HEK293 (cell line): ENCODE measurements around the gene TFB2M.

Experiments
- CTCF ChIP-seq: fragments of 450-650 bp; formaldehyde crosslinking; IDR thresholded peaks from 2 replicates; pipeline ENCODE4 v1.5.1; 2016; ENCODE audit warnings: missing biosample characterization, missing genetic modification characterization
- EGR2 ChIP-seq: fragments of 450-650 bp; formaldehyde crosslinking; IDR thresholded peaks from 2 replicates; pipeline ENCODE4 v1.5.1; 2016; ENCODE audit warnings: low read depth, missing biosample characterization, missing genetic modification characterization
- MZF1 ChIP-seq: fragments of 450-650 bp; formaldehyde crosslinking; IDR thresholded peaks from 2 replicates; pipeline ENCODE4 v1.5.1; 2017; ENCODE audit warnings: missing biosample characterization, missing genetic modification characterization, borderline replicate concordance
- RBAK ChIP-seq: fragments of 450-650 bp; formaldehyde crosslinking; IDR thresholded peaks from 2 replicates; pipeline ENCODE4 v1.5.1; 2016; ENCODE audit warnings: missing biosample characterization, missing genetic modification characterization
- SCRT2 ChIP-seq: fragments of 450-650 bp; formaldehyde crosslinking; IDR thresholded peaks from 2 replicates; pipeline ENCODE4 v1.5.1; 2016; ENCODE audit warnings: missing biosample characterization, missing genetic modification characterization
- ZBTB1 ChIP-seq: fragments of 450-650 bp; formaldehyde crosslinking; IDR thresholded peaks from 2 replicates; pipeline ENCODE4 v1.5.1; 2016; ENCODE audit warnings: missing biosample characterization, missing genetic modification characterization
- ZBTB20 ChIP-seq: fragments of 450-650 bp; formaldehyde crosslinking; IDR thresholded peaks from 2 replicates; pipeline ENCODE4 v1.5.1; 2016; ENCODE audit warnings: missing biosample characterization, missing genetic modification characterization
- ZNF24 ChIP-seq: fragments of 450-650 bp; formaldehyde crosslinking; IDR thresholded peaks from 2 replicates; pipeline ENCODE4 v1.5.1; 2016; ENCODE audit warnings: missing biosample characterization, missing genetic modification characterization
- ZNF280D ChIP-seq: fragments of 450-650 bp; formaldehyde crosslinking; IDR thresholded peaks from 2 replicates; pipeline ENCODE4 v1.5.1; 2016; ENCODE audit warnings: missing biosample characterization, missing genetic modification characterization
- ZNF350 ChIP-seq: fragments of 450-650 bp; formaldehyde crosslinking; IDR thresholded peaks from 2 replicates; pipeline ENCODE4 v1.5.0; 2017; ENCODE audit warnings: missing biosample characterization, mild to moderate bottlenecking, missing genetic modification characterization
- ZNF623 ChIP-seq: fragments of 450-650 bp; formaldehyde crosslinking; IDR thresholded peaks from 2 replicates; pipeline ENCODE4 v1.5.1; 2016; ENCODE audit warnings: missing biosample characterization, missing genetic modification characterization
- ZNF747 ChIP-seq: fragments of 450-650 bp; formaldehyde crosslinking; IDR thresholded peaks from 2 replicates; pipeline ENCODE4 v1.5.1; 2016; ENCODE audit warnings: missing biosample characterization, missing genetic modification characterization
- ZNF792 ChIP-seq: fragments of 450-650 bp; formaldehyde crosslinking; IDR thresholded peaks from 2 replicates; pipeline ENCODE4 v1.5.1; 2016; ENCODE audit warnings: missing biosample characterization, missing genetic modification characterization
- ZSCAN5A ChIP-seq: fragments of 450-650 bp; formaldehyde crosslinking; IDR thresholded peaks from 2 replicates; pipeline ENCODE4 v1.5.1; 2016; ENCODE audit warnings: missing biosample characterization, missing genetic modification characterization

GRCh38 chr1:246492611-246493245 lies 73.3 kb downstream of the TFB2M start:
- TF ChIP-seq ZNF747 (tag by site-specific recombination) (no peak), CTCF (tag by site-specific recombination) (no peak), ZNF792 (no peak), MZF1 (no peak), EGR2 (no peak), ZBTB1 (tag by site-specific recombination) (no peak), ZNF24 (no peak), ZBTB20 (no peak), ZSCAN5A (tag by site-specific recombination) (no peak), ZNF350 (no peak), ZNF623 (tag by site-specific recombination) (no peak), SCRT2 (no peak), RBAK (tag by site-specific recombination) (no peak), ZNF280D (tag by site-specific recombination) (no peak)
